Glutamatergic neuron (in vitro differentiated cells): ENCODE results near the gene GLI2. TPM values are rescaled to one million over a fixed set of nuclear protein-coding genes. Genes with fewer than 3 reads are reported as not detected.

Experiments
- DNase-seq: peaks from one replicate; pipeline ENCODE4 v3.0.0; 2022
- H3K27ac Mint-ChIP-seq: one replicate; pipeline ENCODE4 v1.8.0; 2020; ENCODE audit warnings: mild to moderate bottlenecking, mixed read lengths, inconsistent platforms; ENCODE audit not compliant: unreplicated experiment
- H3K27me3 Mint-ChIP-seq: one replicate; pipeline ENCODE4 v1.8.0; 2020; ENCODE audit warnings: mild to moderate bottlenecking, moderate library complexity, mixed read lengths, inconsistent platforms; ENCODE audit not compliant: unreplicated experiment
- H3K36me3 Mint-ChIP-seq: one replicate; pipeline ENCODE4 v1.8.0; 2020; ENCODE audit warnings: mild to moderate bottlenecking, mixed read lengths, inconsistent platforms; ENCODE audit not compliant: unreplicated experiment
- H3K4me1 Mint-ChIP-seq: one replicate; pipeline ENCODE4 v1.8.0; 2020; ENCODE audit warnings: mild to moderate bottlenecking, low read depth, mixed read lengths, inconsistent platforms; ENCODE audit not compliant: unreplicated experiment
- H3K4me3 Mint-ChIP-seq: one replicate; pipeline ENCODE4 v1.8.0; 2020; ENCODE audit warnings: mild to moderate bottlenecking, mixed read lengths, inconsistent platforms; ENCODE audit not compliant: unreplicated experiment
- H3K9me3 Mint-ChIP-seq: one replicate; pipeline ENCODE4 v1.8.0; 2020; ENCODE audit warnings: mild to moderate bottlenecking, moderate library complexity, mixed read lengths, inconsistent platforms; ENCODE audit not compliant: unreplicated experiment
- total RNA-seq: library from RNA; stranded (reverse); fragmentation: NEBNext Ultra II Directional; extraction: Animal tissue kit (Norgen Biotek cat#: 25700); gene quantifications from one replicate; pipeline ENCODE4 v1.2.1, GENCODE V29; 2021; ENCODE audit not compliant: unreplicated experiment
- TF ChIP-seq, protein P1 (sequence below): fragments of 200-600 bp; sonication (generic); IDR thresholded peaks from one replicate; pipeline ENCODE4 v1.5.0; 2021; ENCODE audit not compliant: partially characterized antibody, unreplicated experiment

GLI2 gene
- total RNA-seq, 1 donor from 2014 or later: 3.9 TPM

DNA sequence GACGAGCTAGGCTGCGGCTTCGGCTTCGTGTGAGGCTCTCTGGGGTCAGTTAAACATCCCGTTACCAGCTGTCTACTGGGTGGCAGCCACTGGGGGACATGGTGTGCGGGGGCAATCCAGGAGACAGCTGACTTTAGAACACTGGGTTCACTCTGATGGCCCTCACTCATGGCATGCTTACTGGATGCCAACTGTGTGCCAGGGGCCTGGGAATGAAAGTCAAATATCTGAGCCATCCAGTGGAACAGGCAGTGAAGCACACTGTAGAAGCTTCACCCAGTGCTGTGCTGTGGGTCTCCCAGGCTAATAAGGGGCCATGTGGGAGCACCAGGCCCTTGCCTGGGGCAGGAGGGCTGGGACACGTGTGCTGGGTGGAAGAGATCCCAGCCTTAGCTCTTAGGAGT lies 48.3 kb downstream of the GLI2 start:
- DNase-seq: no peak
- TF ChIP-seq, protein P1, sequence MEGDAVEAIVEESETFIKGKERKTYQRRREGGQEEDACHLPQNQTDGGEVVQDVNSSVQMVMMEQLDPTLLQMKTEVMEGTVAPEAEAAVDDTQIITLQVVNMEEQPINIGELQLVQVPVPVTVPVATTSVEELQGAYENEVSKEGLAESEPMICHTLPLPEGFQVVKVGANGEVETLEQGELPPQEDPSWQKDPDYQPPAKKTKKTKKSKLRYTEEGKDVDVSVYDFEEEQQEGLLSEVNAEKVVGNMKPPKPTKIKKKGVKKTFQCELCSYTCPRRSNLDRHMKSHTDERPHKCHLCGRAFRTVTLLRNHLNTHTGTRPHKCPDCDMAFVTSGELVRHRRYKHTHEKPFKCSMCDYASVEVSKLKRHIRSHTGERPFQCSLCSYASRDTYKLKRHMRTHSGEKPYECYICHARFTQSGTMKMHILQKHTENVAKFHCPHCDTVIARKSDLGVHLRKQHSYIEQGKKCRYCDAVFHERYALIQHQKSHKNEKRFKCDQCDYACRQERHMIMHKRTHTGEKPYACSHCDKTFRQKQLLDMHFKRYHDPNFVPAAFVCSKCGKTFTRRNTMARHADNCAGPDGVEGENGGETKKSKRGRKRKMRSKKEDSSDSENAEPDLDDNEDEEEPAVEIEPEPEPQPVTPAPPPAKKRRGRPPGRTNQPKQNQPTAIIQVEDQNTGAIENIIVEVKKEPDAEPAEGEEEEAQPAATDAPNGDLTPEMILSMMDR: no peak
- Mint-ChIP-seq H3K27ac (no peak overlapping the region), H3K4me3 (no peak overlapping the region), H3K4me1 (peaks cover 11% of the 10 kb centered on the region), H3K9me3 (no peaks in the 10 kb centered on the region), H3K27me3 (peaks cover 2% of the 10 kb centered on the region), H3K36me3 (no peaks in the 10 kb centered on the region)
